Measurements from ENCODE around the gene SESN3.
"Not testable (repeated sequence)": the region's sequence is repeated elsewhere in the genome, so short reads cannot be mapped to it uniquely, and the experiment has no call there.

The SESN3 gene

DNA sequence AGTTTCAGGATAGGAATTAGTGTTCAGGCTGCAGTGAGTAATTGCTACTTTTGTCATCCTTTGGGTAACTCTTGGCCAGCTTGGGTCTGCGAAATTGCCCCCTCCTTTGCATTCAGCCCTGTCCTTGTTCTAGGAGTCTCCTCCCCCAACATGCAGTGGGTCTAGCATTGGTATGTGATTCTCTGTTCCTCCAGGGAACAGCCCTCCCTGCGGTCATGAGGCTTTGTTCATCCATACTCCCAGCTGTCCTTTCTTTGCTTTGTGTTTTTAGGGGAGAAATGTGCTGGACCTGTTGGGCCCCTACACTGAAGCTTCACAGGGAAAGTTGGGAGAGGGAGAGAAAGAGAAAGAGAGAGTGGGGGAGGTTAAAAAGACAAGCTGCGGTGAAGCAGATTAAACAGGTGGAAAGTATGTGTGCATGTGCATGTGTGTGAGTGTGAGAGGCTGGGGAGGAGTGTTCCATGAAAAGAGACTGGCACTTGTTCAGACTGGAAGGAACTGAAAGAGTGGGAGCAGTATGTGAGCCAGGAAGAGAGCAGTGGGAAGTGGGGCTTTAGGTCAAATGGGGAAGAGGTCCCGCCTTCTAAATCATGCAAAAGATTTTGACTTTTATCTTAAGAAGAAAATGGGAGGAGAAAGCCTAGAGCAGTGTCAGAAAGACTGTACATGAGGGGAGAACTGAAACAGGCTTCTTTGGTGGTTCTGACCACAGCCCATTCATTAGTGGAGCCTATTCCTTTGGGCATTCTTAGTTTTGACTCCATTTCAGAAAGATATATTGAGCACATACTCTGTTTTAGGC is 17.9 kb upstream of the SESN3 start:
- DNase-seq, result no peak

DNA sequence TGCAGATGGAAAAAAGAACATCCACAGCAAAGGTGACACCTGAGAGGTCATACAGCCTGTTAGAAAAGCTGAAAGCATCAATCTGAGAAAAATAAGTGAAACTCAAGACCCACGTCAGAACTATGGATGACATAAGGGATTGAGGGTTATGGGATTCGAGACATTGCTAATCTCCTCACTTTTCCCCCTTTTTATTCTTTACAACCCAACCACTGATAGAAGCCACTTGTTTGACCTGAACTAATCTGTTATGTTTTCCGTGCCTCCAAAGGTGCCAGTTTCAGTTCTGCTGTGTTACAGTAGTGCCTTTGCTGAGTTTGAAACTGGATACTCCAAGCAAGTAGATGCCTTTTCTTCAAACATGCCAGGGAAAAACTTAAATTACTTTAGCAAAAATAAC is 16.9 kb upstream of the SESN3 start:
- DNase-seq, result no peak

DNA sequence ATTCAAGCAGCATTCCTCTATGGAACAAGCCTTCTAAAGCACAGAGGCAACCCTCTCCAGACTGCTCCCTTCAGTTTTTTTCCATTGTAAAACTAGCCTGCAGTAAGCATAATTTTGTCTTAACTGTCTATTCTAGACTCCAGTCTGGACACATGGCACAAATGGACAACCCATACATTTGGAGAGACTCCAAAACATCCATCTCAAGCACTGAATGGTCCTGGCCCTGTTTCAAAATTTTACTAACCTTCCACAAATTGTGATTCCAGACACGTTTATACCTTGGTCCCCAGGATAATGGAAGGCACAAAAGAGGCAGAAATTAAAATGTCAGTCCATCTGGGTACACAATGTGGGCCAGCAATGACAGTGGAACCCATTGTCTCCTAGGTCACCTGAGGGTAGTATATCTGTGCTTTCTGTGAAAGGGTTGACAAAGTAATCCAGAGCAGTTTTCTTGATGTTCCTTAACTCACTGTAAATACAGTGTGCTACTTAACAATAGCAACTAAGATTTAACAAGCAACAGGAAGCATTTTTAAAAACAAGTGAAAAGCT is 16.2 kb upstream of the SESN3 start:
- no peak for DNase-seq

DNA sequence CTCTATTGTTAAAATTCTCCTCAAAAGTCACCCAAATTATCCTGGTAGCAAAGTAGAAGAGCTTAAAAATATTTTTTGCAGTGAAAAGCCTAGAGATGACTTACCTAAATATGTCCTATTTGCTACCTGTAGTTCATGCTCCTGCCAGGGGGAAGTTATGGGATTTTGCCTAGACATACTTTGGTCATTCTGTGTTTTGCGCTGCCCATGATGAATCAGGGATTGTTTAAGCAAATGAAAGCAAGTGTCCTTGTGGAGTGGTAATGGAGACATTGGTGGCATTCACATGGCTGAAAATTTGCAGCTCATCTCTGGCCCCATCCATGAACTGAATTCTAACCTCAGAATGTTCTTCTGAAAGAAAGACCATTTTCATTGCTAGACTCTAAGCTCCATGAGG is 14.6 kb upstream of the SESN3 start:
- DNase-seq, result no peak

DNA sequence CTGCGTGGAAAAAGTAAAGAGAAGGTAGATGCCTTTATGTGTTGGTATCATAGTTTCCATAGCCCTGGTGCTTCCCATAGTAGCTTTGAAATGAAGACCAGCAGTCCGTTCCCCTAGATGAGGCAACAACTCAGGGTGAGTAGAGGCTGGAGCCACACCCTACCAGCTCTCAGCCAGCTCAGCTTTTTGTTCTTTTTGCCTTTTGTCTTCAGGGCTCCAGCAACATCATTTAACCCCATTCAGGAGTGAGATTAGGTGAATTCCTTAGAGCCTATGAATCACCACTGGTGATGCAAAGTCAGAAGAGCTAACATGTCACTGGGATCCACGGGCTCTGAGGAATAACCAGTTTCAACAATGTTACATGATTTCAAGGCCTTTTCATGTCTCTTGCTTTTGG is 14.0 kb upstream of the SESN3 start:
- no peak for DNase-seq

DNA sequence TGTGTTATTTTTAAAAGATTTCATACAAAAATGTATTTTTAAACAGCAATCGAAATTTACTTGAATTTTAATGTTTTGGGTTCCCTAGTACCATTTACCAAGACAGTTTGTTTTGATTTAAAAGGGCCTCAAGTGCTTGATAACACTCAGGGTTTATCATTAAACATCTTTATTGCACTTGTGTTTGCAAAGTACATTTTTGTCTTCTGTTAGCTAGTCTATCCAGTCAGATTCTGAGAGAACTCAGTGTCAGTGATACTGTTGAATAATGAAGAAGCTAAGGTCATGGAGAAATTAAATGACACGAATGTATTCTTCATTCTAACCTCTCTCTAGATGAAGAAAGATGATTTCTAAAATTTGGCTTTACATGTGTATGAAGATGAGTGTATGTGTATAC is 12.7 kb upstream of the SESN3 start:
- DNase-seq, result no peak

DNA sequence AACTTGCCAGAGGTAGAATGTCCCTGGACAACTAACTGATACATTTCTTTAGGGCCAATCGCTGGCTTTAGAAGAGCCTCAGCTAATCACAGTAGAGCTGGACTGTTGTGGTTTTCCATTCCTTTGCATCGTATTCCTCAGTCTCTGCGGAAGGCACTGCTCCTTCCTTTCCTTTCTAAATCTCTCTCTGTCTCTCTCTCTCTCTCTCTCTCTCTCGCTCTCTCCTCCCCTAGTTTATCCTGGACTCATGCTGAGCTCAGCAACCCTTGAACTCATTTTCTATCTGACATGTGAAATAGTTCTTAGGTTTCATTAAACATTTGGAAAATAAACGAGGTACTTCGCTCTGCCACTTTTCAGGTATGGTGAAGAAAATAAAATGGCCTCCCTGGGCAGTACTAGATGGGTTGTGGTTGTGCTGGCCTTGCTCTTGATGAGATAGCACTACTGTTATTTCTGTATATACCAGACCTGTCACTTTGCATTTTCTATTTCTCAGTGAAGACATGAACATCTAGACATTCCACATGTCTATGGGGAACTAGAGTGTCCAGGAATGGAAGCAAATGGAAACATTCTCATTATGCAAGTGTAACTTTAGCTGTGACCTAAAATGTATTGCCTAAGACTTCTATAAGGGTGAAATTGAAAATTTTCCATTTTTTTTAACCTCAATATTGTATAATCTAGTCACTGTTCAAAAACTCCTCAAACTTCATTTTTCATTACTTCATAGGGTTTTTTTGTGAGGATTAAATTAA is 12.0 kb upstream of the SESN3 start:
- DNase-seq, result no peak

DNA sequence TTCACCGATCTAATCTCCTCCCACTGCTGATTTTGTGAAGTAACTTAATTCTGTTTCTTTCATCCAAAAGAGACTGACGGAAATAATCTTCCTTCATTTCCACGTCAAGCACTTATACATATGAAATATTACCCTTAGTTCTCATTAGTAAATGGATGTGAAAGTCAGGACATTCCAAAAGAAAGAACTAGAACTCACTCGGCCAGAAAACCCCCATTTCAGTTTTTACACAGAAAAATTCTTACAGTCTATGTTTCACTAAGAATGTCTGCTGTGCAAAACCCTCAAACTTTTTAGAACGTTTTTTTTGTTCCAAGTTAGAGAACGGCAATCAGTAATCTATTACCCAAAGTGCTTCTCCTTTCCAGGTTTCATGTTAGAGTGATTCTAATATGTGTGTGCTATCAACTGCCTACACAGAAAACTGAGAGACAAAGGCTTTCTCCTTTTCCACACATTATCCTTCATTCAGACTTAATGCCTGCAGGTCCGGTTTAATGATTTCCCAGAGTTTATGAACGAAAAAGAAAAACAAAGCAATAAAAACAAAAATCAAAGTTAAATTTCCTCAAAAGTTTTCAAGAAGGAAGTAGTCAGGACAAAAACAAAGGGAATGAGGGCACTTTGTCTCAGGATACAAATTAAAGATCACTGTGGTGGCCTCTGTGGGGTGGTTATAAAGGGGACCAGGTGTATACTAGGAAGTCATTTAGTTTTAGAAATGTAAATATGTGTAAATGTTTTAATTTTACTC is 11.3 kb upstream of the SESN3 start:
- no peak for DNase-seq

DNA sequence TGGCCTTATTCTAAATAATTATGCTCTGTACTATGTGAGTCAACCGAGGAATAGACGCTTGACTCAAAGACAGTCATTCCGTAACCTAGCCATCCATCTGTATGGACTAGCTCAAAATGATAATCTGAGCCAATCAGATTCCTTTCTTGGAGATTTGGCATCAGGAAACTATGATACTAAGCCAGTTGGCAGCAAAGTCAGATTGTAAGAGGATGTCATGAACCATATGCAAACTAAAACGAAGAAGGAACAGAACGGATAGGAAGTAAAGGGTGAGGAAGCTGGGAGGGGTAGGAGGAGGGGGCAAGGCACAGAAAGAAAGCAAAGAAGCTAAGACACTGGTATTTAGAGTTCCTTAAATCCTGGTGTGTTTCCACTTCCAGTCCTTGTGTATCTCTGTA is 10.7 kb upstream of the SESN3 start:
- DNase-seq, result no peak

DNA sequence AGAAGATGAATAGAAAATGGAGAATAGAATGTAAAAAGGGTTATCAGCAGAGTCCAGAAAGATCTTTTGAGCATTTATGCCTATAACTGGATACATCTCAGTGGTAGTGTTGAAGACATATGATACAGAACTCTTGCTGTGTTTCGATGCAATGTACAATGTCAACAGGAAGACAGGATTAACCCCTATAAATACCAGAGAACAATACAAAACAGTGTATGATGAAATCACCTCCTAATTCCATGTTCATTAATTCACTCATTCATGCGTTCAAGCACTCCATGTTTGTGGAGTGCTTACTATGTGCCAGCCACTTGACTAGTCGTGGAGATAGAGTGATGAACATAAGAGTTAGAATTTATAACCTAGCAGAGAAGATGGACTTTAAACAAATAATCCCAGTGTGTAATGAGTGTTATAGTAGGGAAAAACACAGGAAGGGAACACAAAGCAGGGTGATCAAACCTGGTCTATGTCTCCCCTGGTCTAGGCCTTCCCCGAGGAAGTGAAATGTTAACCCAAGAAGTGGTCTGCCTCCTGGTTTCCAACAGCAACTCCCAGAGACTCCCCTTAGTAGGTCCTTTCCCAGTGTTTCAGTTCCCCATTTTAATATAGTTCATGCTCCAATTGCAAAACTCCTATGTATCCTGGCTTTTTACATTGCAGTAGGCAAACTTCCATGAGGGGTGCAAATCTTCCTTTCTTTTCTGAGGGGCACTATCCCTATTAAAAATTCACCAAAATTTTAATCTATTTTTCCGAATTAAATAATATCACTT is 9.1 kb upstream of the SESN3 start:
- DNase-seq, result no peak

DNA sequence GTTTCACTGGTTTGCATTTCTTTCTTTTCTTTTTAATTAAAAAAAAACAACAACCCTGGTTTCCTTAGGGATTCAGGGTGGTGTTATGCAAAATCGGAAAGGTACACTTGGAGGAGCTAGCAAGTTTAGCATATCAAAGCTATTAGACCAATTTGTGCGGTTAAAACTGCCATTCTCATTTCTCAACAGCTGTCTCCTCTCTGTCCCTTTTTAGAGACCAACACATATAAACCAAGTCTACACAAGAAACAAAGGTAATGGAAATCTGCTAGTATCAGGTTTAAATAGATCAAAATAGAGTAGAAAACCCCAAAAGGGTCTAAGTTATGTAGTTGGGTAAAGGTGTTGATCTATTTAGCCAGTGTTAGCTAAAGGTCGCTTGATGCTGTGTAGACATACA is 1.7 kb upstream of the SESN3 start:
- no peak for DNase-seq

DNA sequence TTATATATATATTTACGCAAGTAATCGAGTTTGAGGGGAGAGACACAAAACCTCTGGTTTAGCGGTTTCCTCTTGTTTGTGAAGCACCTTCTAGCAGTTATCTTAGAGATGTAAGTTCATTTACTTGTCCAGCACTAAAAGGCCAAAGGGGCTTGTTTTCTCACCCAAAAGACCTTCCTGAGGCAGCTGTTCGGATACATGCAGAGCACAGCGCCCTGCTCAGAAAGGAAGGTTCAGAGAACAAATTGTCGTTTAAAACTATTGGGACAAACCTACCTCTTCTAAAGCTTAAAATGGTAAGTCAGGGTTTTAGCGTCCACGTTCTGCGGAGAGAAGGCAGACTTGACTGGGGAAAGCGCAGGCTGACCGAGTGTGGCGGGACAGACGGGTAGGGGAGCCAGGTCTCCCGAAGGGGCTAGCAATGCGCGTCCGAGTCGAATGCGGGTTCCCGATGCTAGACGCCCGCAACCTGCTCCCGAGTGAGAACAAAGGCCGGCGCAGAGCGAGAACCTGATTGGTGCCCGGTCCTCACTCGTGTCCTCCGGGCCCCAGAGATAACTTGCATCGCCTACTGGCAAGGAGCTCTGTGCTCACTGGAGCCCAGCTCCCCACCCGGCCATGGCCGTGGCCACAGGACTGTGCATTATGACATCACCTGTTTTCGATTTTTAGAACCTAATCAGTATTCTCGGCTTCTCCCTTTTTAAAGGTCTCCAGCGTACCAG is 1.0 kb upstream of the SESN3 start:
- peak; percentile 86 to 95 for DNase-seq

DNA sequence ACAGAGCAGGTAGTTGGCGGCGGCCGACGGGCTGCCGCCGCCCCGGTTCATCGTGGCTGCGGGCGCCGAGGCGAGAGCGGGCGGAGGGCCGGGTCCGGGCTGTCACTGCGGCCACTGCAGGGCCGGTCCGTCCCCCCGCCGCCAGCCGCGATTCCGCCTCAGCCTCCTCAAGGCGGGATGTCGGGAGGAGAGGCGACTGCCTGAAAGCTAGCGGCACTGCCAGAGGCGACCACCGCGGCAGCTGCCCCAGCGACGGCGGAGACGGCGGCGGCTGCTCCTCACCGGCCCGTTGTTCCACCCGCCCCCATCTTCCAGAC is 234 bp downstream of the SESN3 start:
- DNase-seq, result no peak

DNA sequence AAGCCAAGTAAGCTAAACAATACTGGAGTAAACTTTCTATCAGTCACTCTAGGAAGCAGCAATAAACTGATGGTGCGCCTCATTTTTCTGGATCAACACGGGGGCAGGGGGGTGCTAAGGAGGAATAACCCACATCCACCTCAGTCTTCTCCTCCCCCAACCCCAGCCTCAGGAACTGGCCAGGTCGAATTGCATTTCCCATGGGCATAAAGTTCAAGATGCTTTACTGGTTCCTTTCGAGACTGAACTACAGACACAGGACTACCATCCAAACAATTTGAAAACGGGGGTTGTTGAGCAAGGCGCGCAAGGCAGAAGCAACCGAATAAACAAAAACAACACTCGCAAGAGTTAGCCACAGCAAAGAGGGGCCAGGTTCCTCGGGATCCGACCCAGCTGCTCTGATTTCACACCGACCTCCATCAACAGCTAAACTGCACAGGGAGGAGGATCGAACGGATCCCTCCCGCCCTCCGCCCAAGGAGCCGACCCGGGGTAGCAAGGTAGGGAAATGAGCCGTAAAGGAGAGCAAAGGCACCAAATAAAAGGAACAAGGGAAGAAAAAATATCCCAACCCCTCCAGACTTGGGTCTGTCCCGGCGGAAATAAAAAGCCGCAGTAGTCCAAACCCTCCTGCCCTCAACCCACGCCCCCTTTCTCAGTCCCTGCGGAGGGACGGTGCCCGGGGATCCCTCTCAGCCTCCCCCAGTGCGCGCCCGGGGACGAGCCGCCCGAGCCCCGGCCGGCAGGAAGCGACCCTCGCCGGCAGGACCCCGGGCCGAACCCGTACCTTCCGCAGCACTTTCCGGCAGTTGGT is 801 bp downstream of the SESN3 start:
- peak in 1 of 2 experiments; percentile 17 for DNase-seq

DNA sequence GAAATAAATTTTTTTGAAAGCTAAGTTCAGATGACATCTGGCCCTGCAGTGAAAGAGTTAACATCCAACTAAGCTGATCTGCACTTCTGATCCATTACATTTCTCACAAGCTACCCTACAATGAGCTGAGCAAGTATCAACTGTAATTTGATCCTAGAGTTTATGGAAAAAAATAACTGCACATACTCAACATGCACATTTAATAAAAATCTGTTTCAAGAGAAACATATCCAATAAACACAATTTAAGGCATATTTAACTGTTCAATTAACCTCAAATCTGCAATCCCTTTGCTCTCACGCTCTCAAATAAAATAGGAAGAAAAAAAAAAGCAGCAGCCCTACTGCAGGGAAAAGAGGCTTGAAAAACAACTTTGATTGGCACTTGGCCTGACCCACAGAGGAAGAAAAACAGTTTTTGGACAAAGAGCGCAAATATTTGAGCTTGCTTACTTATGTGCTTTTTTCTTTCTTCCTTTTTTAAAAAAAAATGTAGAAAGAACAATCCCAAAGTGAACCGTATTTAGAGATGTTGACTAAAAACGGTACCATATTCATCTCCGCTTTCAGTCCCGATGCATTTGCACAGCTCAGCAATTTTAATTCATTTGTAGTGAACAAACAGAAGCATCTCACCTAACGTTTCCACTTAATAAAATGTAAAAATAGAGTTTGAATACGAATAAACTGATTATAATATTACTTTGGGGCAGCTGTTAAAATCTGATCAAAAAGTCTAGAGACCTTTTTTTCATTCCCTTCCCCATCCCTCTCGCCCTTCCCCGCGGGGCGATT is 1.6 kb downstream of the SESN3 start:
- DNase-seq, result peak in 1 of 2 experiments; percentile 19

DNA sequence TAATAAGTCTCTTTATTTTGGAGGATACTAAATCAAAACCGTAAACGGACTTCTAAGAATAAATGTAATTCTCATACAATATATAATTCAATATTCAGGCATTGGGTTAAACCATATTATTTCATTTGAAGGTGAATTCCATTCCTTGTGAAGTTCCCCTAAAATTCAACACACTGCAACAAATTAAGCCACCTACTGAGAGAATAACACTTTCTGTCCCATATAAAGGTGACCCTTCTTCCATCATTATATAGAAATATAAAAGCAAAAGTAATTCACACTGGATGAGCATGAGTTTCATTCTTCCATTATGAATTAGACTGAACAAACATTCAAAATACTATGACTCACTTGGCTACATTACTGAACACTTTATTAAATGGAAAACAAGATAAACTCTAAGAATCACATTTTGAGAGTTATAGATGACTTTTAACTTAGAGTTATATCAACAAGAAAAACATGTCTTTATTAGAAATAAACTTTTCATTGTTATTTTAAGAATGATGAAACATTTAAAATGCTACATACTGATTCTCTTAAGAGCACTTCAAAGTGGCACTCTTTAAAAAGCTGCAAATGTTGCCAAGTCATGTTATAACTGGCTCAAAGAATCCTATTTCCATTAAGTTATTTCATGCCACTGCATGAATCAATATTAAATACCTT is 2.8 kb downstream of the SESN3 start:
- no peak for DNase-seq

DNA sequence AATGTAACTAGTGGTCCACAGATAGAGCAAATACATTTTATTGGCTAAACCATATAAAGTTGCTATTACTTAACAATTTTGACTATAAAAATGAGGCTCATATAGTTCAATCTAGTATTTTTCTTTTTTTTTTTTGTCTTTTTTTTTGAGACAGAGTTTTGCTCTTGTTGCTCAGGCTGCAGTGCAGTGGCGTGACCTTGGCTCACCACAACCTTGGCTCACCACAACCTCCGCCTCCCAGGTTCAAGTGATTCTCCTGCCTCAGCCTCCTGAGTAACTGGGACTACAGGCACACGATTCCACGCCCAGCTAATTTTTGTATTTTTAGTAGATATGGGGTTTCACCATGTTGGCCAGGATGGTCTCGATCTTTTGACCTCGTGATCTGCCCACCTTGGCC is 3.9 kb downstream of the SESN3 start:
- DNase-seq, result not testable (repeated sequence)

DNA sequence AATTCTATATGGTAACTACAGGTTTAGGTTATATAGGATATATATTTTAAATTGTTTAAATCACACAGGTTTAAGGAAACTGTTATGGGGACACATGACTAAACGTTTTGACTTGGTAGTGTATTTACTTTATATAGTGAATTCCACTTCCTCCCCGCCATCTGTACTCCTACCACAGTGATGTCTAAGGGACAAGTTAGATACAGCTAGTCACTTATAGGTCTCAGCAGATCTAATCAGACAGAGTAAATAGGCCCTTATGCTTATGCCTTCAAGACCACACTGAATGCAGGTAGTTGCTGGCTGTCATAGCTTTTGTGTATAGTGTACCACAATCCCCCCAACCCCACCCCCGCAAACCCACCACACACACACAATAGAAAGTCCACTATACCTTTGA is 8.2 kb downstream of the SESN3 start:
- no peak for DNase-seq

DNA sequence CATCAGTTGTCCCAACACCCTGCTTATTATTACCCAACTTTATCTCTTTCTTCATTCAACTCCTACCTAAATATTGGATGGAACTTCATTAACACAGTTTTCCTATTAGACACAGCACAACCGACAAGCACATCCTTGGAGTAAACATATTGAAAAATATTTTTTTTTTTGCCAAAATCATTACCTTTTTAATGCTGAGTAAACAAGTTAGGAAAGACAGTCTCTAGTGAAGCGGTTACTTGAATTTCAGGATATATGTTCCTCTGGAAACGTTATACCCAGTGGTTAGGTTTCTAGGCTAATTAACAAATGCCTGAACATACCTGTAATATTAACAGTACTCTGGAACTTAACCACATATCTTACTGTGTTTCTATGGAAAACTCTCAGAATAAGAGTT is 11.4 kb downstream of the SESN3 start:
- no peak for DNase-seq

DNA sequence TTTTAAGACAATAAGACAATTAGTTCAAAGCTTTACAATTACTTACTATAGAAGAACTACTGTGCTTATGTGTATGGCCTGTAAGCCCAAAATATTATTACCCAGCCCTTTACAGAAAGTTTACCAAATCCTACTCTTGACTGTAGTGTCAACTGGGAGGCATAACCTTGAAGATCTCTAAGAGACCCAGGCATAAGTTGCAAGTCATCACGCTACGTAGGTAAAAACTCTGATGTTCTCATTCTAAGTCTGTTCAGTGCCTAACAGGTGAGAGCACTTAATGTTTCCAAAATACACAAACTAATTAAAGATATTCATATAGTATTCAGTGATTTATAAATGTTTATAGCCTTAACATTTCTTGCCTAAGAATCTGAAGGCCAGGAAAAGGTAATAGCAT is 12.9 kb downstream of the SESN3 start:
- DNase-seq, result no peak

All from SHP77 (cell line).